BLaER1 (cell line): Measurements from ENCODE around the gene PSME2.

Experiments used
- H3K27ac ChIP-seq: shearing (Covaris generic); formaldehyde crosslinking; 2 replicates; pipeline ENCODE4 v1.8.1; 2022
- H3K27me3 ChIP-seq: shearing (Covaris generic); formaldehyde crosslinking; 2 replicates; pipeline ENCODE4 v1.8.1; 2022
- H3K36me3 ChIP-seq: shearing (Covaris generic); formaldehyde crosslinking; 2 replicates; pipeline ENCODE4 v1.8.1; 2022
- H3K4me1 ChIP-seq: shearing (Covaris generic); formaldehyde crosslinking; 2 replicates; pipeline ENCODE4 v1.8.1; 2022
- H3K4me2 ChIP-seq: shearing (Covaris generic); formaldehyde crosslinking; 2 replicates; pipeline ENCODE4 v1.8.1; 2022
- H3K4me3 ChIP-seq: shearing (Covaris generic); formaldehyde crosslinking; 2 replicates; pipeline ENCODE4 v1.8.1; 2022
- H3K9ac ChIP-seq: shearing (Covaris generic); formaldehyde crosslinking; 2 replicates; pipeline ENCODE4 v1.8.1; 2022
- H3K9me3 ChIP-seq: shearing (Covaris generic); formaldehyde crosslinking; 2 replicates; pipeline ENCODE4 v1.8.1; 2022
- H4K20me1 ChIP-seq: shearing (Covaris generic); formaldehyde crosslinking; 2 replicates; pipeline ENCODE4 v1.8.1; 2022
- Cebpa-rat ChIP-seq: shearing (Covaris generic); IDR thresholded peaks from 2 replicates; pipeline ENCODE4 v1.8.1; 2022

The PSME2 gene

DNA sequence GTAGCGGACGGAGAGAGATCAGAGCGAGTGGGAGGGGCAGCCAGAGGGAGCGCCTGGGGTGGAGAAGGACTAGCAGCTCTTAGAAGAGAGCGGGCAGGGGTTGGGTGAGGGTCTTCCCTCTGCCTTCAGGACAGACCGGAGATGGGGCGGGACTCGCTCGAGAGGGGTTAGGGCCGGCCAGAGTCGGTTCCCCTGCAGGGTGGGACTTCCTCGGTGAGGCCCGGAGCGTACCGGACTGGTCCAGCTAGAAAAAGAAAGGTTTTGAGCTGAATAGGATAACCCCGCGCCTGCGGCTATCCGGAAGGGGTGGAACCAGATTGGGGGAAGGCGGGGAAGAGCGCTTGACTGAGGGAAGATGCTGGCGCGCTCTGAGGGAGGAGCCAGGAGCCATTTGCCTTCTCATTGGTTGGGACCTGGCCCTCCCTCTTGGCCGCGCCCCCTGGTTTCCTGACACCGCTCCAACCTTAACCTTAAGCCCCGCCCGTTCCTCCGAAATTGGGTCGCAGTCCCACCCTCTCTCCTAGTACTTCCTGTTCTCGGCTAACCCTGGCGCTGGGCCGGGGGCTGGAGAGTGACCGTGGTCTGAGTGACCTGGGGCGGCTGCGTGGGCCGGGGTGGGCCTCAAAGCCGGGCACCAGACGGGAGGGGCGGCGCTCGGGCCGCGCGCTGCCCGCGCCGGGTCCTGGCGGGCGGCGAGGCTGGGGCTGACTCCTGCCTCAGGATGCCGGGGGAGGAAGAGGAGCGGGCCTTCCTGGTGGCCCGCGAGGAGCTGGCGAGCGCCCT is 759 bp upstream of the PSME2 start, which contains the start of gene RNF31:
TSS of gene RNF31 (plus strand) at position 521 of the 783 bp plus-strand sequence. CDS start at position 722, 201 bp downstream.
- Histone ChIP-seq H3K4me2 (peak within 1 kb of the TSS; percentile 99), H3K9me3 (no peaks in the 10 kb centered on the region), H3K4me3 (peak within 1 kb of the TSS; percentile 100), H3K27ac (peak within 1 kb of the TSS; percentile 89), H3K36me3 (peaks cover 65% of the 10 kb centered on the region), H3K9ac (peak within 1 kb of the TSS; percentile 92), H3K27me3 (no peaks in the 10 kb centered on the region), H4K20me1 (peaks cover 20% of the 10 kb centered on the region), H3K4me1 (peaks cover 50% of the 10 kb centered on the region)
- TF ChIP-seq Cebpa-rat: no peak

DNA sequence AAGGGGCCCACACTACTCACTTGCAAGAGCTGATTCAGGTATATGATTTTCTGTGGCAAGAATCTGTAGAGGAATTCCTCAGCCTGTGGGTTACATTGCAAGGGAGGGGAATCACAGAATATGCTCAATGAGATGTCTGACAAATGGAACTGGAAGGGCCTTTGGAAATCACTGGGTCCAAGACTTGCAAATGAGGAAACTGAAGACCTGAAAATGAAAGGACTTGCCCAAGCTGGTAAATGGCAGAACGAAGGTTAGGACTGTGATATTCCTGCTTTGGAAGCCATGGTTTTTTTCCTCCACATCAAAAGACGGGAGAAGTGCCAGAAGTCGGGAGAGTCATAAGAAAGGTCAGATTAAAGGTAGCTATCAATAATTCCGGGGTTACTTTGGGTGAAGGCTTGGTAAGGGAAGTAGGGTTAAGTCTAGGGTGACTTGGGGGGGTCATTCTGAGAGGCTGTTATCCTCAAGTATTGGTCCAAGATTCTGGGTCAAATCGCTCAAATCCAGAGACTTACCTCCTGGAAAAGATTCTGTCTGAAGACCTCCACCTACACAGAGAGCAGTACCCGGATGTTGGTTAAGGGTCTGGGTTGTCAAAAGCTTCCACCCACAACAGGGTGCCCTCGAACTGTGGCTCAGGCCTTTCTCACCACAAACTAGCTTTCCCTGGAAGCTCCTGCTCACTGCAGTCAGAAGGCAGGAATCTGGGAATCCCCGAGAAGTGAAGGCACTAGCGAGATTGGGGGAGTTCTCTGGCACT is 539 bp downstream of the PSME2 start:
- H3K36me3 ChIP-seq: peaks cover 52% of the 10 kb centered on the region
- peaks cover 54% of the 10 kb centered on the region for H3K4me1 ChIP-seq
- H4K20me1 ChIP-seq: peaks cover 20% of the 10 kb centered on the region
- H3K4me2 ChIP-seq: peak overlapping the region; percentile 92
- TF ChIP-seq Cebpa-rat: no peak
- no peaks in the 10 kb centered on the region for H3K9me3 ChIP-seq
- H3K9ac ChIP-seq: peak overlapping the region; percentile 90
- no peaks in the 10 kb centered on the region for H3K27me3 ChIP-seq
- H3K4me3 ChIP-seq: peak overlapping the region; percentile 100
- peak overlapping the region; percentile 88 for H3K27ac ChIP-seq

DNA sequence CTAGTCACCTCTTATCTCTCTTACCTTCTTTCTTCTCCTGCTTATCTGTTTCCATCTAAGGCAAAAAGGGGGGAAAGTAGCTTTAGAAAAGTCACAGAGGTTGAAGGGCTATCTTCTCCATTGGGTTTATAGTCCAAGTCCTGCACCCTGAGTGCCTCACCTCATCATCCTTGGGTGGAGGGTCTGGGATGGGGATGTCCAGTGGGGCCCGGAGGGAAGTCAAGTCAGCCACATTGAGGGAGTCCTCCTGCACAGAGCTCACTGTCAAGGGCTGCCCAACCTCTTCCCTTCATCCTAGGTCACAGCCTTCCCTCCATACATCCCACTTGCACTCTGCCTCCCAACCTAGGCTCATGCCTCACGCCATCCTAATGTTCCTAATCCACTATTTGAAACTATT is 1.2 kb downstream of the PSME2 start:
- peak overlapping the region; percentile 92 for H3K4me2 ChIP-seq
- H3K27me3 ChIP-seq: no peaks in the 10 kb centered on the region
- peaks cover 26% of the 10 kb centered on the region for H4K20me1 ChIP-seq
- H3K9me3 ChIP-seq: no peaks in the 10 kb centered on the region
- no peak overlapping the region for H3K27ac ChIP-seq
- TF ChIP-seq Cebpa-rat: no peak
- peak overlapping the region; percentile 100 for H3K4me3 ChIP-seq
- peaks cover 45% of the 10 kb centered on the region for H3K36me3 ChIP-seq
- peaks cover 58% of the 10 kb centered on the region for H3K4me1 ChIP-seq
- H3K9ac ChIP-seq: peak overlapping the region; percentile 90; the same call in 1 of the 2 replicates

DNA sequence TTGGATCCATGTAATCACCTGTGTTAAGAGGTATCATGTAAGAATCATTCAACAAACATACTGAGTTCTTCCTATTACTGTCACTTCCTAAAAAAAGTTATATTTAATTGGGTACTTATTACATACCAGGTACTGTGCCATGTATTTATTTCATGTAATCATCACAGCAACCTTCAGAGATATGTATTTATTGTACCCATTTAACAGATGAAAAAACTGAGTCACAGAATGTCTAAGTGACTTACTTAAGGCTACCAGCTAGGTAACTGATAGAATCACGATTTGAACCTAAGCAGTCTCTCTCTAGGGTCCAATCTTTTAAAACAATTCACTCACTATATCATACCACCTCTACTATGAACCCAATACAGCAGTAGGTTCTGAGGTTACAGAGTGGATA is 2.0 kb downstream of the PSME2 start:
- Histone ChIP-seq H3K4me2 (peak overlapping the region; percentile 92), H3K27ac (no peak overlapping the region), H3K4me3 (no peak overlapping the region), H3K4me1 (peaks cover 65% of the 10 kb centered on the region), H3K36me3 (peaks cover 41% of the 10 kb centered on the region), H3K27me3 (no peaks in the 10 kb centered on the region), H4K20me1 (peaks cover 34% of the 10 kb centered on the region), H3K9me3 (no peaks in the 10 kb centered on the region), H3K9ac (no peak overlapping the region)
- no peak for TF ChIP-seq Cebpa-rat

DNA sequence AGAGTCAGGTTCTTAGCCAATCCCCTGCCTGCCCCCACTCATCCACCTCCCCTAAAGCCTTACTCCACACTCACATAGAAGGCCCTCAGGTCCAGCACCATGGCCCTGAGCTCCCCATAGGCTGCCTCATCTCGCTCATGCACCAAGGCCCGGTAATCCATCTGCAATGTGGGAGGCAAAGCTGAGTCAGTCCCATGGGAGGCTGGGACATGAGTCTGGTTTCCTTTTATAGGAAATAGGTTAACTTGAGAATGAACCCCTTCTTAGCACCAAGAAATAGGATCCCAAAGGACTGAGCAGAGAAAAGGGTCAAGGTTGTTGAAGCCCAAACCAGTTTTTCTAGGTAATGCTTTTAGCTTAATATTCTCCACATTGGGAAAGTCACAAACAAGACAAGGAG is 2.9 kb downstream of the PSME2 start:
- H3K27me3 ChIP-seq: no peaks in the 10 kb centered on the region
- no peaks in the 10 kb centered on the region for H3K9me3 ChIP-seq
- H3K4me3 ChIP-seq: no peak overlapping the region
- peaks cover 70% of the 10 kb centered on the region for H3K4me1 ChIP-seq
- H3K27ac ChIP-seq: no peak overlapping the region
- peaks cover 35% of the 10 kb centered on the region for H4K20me1 ChIP-seq
- H3K4me2 ChIP-seq: peak overlapping the region; percentile 59
- TF ChIP-seq Cebpa-rat: no peak
- H3K36me3 ChIP-seq: peaks cover 41% of the 10 kb centered on the region
- H3K9ac ChIP-seq: peak overlapping the region; percentile 30; the same call in 1 of the 2 replicates

DNA sequence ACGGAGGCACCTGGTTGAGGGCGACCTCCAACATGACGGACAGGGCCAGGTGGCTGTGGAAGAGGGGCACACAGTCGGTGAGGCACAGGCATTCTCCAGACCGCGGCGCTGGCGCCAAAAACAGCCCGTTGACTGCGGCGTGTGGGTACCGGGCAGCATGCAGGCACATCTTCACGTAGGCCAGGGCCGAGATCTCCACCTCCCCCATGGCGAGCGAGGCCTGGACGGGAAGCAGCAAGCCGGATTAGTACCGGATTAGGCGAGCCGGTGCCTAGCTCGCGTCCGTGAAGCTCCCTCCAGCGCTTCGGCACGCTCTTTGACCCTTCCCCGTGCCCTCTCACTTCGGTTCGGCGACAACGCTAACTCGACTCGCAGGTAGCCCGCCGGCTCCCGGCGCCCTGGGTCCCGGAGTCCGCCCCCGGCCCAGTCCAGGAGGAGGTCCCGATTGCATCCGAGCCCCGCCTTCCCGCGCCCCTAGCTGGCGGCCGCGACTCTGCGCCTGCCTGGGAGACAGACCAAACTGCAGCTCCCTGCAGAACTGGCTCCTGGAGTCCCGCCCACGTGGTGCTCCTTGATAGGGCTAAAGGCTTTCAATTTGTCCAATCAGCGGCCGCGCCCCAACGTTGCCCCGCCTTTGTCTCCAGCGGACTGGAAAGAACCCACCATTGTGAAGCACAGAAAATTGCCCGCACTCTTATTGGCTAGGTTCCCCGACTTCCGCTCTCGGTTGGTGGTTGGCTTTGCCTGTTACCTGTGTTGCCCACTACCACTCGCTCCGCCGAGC is 5.1 kb downstream of the PSME2 start, which contains the start of gene EMC9:
TSS of gene EMC9 (minus strand) at position 495 of the 784 bp plus-strand sequence. CDS start at position 208, 287 bp downstream.
- H3K27ac ChIP-seq: peak within 1 kb of the TSS; percentile 90

DNA sequence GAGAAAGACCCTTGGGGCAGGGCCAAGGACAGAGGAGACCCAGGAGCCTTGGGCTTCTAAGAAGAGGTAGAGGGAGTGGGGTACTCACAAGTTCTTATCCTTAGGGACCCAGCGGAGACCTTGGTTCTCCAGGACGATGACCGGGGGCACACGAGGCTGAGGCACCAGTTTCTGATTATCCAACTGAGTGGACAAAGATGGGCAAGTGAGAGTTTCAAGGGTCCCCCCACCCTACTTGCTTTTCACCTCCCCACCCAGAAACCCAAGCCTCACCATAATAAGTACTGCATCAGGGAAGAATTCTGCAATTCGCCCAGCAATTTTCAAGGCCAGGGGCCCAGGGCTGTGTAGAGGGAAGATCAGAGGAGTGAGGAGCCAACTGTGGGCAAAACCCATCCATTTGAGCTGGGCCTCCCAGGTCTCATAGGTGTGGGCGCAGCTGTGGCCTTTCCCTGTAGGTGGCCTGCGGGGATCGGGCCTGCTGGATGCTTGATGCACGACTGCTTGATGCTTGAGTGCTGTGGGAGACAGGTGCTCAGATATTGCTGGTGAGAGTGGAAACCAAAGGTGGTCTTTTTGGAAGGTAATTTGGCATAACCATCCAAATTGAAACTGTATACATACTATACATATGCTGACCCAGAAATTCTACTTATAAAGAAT is 7.0 kb downstream of the PSME2 start:
- peaks cover 47% of the 10 kb centered on the region for H4K20me1 ChIP-seq
- no peak overlapping the region for H3K27ac ChIP-seq
- no peaks in the 10 kb centered on the region for H3K9me3 ChIP-seq
- H3K36me3 ChIP-seq: peaks cover 47% of the 10 kb centered on the region
- H3K4me3 ChIP-seq: peak overlapping the region; percentile 89
- H3K9ac ChIP-seq: no peak overlapping the region
- peaks cover 75% of the 10 kb centered on the region for H3K4me1 ChIP-seq
- no peak for TF ChIP-seq Cebpa-rat
- no peaks in the 10 kb centered on the region for H3K27me3 ChIP-seq
- peak overlapping the region; percentile 96 for H3K4me2 ChIP-seq

More for the DNA sequence above, 5.1 kb downstream of the PSME2 start, which contains the start of gene EMC9:
- Histone ChIP-seq H3K4me3 (peak within 1 kb of the TSS; percentile 89), H3K27me3 (no peaks in the 10 kb centered on the region), H3K9ac (peak within 1 kb of the TSS; percentile 87), H3K36me3 (peaks cover 55% of the 10 kb centered on the region), H3K9me3 (no peaks in the 10 kb centered on the region), H3K4me1 (peaks cover 82% of the 10 kb centered on the region), H4K20me1 (peaks cover 46% of the 10 kb centered on the region), H3K4me2 (peak within 1 kb of the TSS; percentile 96)
- TF ChIP-seq Cebpa-rat: no peak

DNA sequence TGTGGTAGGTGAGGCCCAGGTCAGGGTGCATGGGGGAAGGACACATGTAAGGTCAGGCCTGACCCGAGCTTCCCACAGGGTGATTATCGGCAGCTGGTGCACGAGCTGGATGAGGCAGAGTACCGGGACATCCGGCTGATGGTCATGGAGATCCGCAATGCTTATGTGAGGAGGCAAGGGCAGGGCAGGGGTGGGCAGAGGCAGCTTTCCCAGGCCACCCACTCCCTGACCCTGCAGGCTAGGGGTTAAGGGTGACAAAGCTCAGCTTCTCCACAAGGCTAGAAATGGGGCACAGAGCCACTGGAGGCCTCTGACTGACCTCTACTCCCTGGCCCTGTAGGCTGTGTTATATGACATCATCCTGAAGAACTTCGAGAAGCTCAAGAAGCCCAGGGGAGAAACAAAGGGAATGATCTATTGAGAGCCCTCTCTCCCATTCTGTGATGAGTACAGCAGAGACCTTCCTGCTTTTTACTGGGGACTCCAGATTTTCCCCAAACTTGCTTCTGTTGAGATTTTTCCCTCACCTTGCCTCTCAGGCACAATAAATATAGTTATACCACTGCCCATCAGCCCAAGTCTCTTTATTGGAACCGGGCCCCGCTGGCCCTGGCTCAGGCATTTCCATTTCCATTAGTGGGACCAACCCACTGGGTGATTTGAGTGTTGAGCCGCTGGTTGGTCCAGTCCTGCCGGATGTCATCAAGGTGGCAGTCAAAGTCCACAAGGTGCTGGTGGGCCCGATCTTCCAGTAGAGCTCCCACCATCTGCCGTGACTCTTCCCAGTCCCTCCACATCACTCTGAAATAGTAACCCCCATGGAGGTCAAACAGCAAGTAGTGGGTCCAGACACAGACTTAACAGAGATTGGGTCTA is 7.8 kb downstream of the PSME2 start:
- Histone ChIP-seq H3K9me3 (no peaks in the 10 kb centered on the region), H3K4me3 (no peak overlapping the region), H3K27me3 (no peaks in the 10 kb centered on the region), H4K20me1 (peaks cover 47% of the 10 kb centered on the region), H3K36me3 (peaks cover 39% of the 10 kb centered on the region), H3K27ac (no peak overlapping the region), H3K4me2 (peak overlapping the region; percentile 96), H3K4me1 (peaks cover 68% of the 10 kb centered on the region), H3K9ac (no peak overlapping the region)
- TF ChIP-seq Cebpa-rat: no peak
